KMS-11 (cell line): ENCODE results near the gene LCMT1.
A peak's percentile ranks its signal among the peaks of the same experiment; 100 is the strongest.

Source experiments
- H2AFZ ChIP-seq: fragments of 200-600 bp; sonication (generic); 2 replicates; pipeline ENCODE4 v1.6.1; 2016; ENCODE audit warnings: antibody characterized with exemption, mixed run types, low read depth
- H3K27ac ChIP-seq: fragments of 200-600 bp; sonication (generic); 2 replicates; pipeline ENCODE4 v1.6.1; 2016; ENCODE audit warnings: mild to moderate bottlenecking, mixed run types
- H3K27me3 ChIP-seq: fragments of 200-600 bp; sonication (generic); 2 replicates; pipeline ENCODE4 v1.6.1; 2017; ENCODE audit warnings: mild to moderate bottlenecking, low read depth, mixed run types, moderate library complexity; ENCODE audit not compliant: insufficient read depth
- H3K36me3 ChIP-seq: fragments of 200-600 bp; sonication (generic); 2 replicates; pipeline ENCODE4 v1.6.1; 2017; ENCODE audit warnings: mild to moderate bottlenecking, mixed run types; ENCODE audit not compliant: insufficient read depth
- H3K4me1 ChIP-seq: fragments of 200-600 bp; sonication (generic); 2 replicates; pipeline ENCODE4 v1.6.1; 2016; ENCODE audit warnings: mild to moderate bottlenecking, low read depth, mixed run types; ENCODE audit not compliant: poor library complexity, severe bottlenecking
- H3K4me2 ChIP-seq: fragments of 200-600 bp; sonication (generic); 2 replicates; pipeline ENCODE4 v1.7.0; 2016; ENCODE audit warnings: mild to moderate bottlenecking, mixed run types
- H3K4me3 ChIP-seq: fragments of 200-600 bp; sonication (generic); IDR thresholded peaks from 2 replicates; pipeline ENCODE4 v1.6.1; 2017; ENCODE audit warnings: low read depth, low read length, mixed read lengths; ENCODE audit not compliant: insufficient read depth
- H3K79me2 ChIP-seq: fragments of 200-600 bp; sonication (generic); 2 replicates; pipeline ENCODE4 v1.6.1; 2016; ENCODE audit warnings: low read depth, mixed run types; ENCODE audit not compliant: insufficient read depth
- H3K9ac ChIP-seq: fragments of 200-600 bp; sonication (generic); 2 replicates; pipeline ENCODE4 v1.6.1; 2016; ENCODE audit warnings: mild to moderate bottlenecking, mixed run types
- H4K20me1 ChIP-seq: fragments of 200-600 bp; sonication (generic); 2 replicates; pipeline ENCODE4 v1.6.1; 2016; ENCODE audit warnings: mild to moderate bottlenecking, mixed run types; ENCODE audit not compliant: insufficient read depth
- TF ChIP-seq, protein P1 (sequence below): fragments of 200-600 bp; sonication (generic); conservative IDR thresholded peaks from 2 replicates; pipeline ENCODE4 v1.6.1; 2017; ENCODE audit warnings: low read depth, mild to moderate bottlenecking, antibody characterized with exemption, low read length, moderate library complexity, mixed read lengths

Gene LCMT1

DNA sequence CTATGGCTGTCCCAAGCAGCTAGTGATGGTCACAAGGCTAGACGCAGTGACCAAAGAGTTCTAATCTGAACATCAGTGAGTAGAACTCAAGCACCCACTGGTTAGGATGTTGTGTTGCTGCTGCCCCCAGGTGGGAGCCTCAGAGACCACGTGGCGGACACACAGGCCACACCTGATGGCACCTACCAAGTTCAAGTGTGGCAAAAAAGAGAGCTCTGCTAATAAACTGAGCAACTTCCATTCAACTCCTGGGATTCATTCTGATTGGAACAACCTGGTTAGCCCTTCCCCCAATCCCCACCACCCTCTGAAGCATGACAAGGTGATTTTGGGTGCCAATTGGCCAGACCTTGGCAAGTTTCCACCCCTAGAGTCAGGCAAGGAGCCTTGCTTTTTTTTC lies 3.5 kb upstream of the LCMT1 start:
- Histone ChIP-seq H3K4me2 (no peak overlapping the region), H3K4me3 (no peak overlapping the region)

DNA sequence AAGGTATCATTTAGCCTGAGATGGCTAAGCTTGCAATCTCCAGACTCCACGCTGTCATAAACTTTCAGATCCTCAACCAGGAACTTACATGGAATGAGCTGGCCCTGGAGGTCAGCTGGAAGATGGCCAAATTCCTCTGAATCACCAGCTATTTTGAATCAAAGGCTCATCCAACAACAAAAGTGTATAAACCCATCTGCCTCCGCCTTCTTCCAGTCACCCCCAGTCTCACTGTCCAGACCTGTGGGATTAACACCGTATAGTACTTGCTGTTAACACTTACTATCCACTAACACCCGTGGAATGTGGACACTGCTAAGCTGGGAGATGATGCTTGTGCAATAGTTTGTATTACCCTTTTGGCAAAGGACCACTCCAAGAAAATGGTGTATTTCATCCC lies 1.9 kb upstream of the LCMT1 start:
- Histone ChIP-seq H3K36me3 (no peaks in the 10 kb centered on the region), H3K4me2 (no peak overlapping the region), H2AFZ (no peak overlapping the region), H3K9ac (no peak overlapping the region), H3K4me3 (no peak overlapping the region), H4K20me1 (no peaks in the 10 kb centered on the region), H3K27me3 (no peaks in the 10 kb centered on the region), H3K79me2 (0 out of 2 replicates have a peak, but pooled peaks cover 6% of the 10 kb centered on the region), H3K4me1 (peaks cover 9% of the 10 kb centered on the region), H3K27ac (no peak overlapping the region)
- TF ChIP-seq, protein P1, sequence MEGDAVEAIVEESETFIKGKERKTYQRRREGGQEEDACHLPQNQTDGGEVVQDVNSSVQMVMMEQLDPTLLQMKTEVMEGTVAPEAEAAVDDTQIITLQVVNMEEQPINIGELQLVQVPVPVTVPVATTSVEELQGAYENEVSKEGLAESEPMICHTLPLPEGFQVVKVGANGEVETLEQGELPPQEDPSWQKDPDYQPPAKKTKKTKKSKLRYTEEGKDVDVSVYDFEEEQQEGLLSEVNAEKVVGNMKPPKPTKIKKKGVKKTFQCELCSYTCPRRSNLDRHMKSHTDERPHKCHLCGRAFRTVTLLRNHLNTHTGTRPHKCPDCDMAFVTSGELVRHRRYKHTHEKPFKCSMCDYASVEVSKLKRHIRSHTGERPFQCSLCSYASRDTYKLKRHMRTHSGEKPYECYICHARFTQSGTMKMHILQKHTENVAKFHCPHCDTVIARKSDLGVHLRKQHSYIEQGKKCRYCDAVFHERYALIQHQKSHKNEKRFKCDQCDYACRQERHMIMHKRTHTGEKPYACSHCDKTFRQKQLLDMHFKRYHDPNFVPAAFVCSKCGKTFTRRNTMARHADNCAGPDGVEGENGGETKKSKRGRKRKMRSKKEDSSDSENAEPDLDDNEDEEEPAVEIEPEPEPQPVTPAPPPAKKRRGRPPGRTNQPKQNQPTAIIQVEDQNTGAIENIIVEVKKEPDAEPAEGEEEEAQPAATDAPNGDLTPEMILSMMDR = no peak

More for the DNA sequence above, 3.5 kb upstream of the LCMT1 start:
- Histone ChIP-seq H4K20me1 (no peaks in the 10 kb centered on the region), H3K9ac (no peak overlapping the region), H3K27ac (no peak overlapping the region), H3K27me3 (no peaks in the 10 kb centered on the region), H3K36me3 (no peaks in the 10 kb centered on the region), H3K79me2 (0 out of 2 replicates have a peak, but pooled peaks cover 6% of the 10 kb centered on the region), H2AFZ (no peak overlapping the region; the same call in 1 of the 2 replicates), H3K4me1 (peaks cover 9% of the 10 kb centered on the region)
- TF ChIP-seq, protein P1 = 0 out of 2 replicates have a peak, but pooled peaks have one; percentile 25

DNA sequence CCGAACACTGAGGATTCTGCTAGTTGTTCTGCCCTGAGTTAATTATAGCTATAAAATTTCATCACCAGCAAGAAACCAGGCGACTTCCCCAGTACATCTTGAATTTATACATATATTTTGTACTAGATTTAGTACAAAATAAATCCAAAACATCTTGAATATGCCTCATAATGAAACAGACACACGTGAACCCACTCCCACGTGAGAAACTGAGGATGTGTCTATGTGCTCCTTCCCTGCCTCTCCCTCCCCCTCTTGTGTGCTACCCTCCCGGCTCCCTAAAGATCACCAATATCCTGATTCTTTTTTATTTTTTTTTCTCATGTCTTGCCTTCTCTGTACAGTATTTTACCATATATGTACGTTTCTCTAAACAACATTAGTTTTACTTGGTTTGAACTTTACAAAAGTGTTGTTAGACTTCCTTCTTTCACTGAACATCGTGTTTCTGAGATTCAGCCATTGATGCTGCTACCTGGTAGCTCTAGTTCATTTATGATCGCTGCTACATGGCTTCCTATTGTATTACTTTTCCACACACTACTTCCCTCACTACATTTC lies 1.1 kb upstream of the LCMT1 start:
- Histone ChIP-seq H3K4me2 (peak overlapping the region; percentile 41), H3K79me2 (0 out of 2 replicates have a peak, but pooled peaks cover 6% of the 10 kb centered on the region), H3K4me1 (peaks cover 9% of the 10 kb centered on the region), H3K4me3 (no peak overlapping the region), H3K36me3 (no peaks in the 10 kb centered on the region), H3K27me3 (no peaks in the 10 kb centered on the region), H4K20me1 (no peaks in the 10 kb centered on the region), H3K9ac (peak overlapping the region; percentile 53; the same call in 1 of the 2 replicates), H2AFZ (peak overlapping the region; percentile 83), H3K27ac (no peak overlapping the region)
- TF ChIP-seq, protein P1 = no peak

DNA sequence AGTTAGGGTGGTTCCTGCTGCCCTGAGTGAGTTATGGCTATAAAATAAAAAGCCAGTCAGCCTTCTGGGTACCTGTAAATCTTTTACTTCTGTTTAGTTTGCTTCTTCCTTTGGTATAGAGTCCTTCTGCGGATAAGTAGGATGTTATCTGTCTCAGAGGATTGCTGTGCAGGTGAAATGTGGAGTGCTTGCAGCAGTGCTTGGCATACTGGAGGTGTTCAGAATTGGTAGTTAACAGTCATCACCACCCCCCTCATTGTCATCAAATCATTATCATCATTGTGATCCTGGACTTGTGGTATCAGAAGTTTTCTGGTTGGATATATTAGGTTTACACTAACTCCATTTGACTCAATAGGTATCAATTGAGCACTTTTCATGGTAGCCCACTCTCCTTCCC lies 2.6 kb downstream of the LCMT1 start:
- no peak overlapping the region for H3K4me2 ChIP-seq
- H3K36me3 ChIP-seq = no peaks in the 10 kb centered on the region
- H3K79me2 ChIP-seq = 0 out of 2 replicates have a peak, but pooled peaks cover 6% of the 10 kb centered on the region

More for the DNA sequence above, 2.6 kb downstream of the LCMT1 start:
- H3K9ac ChIP-seq = no peak overlapping the region
- H3K4me3 ChIP-seq = no peak overlapping the region
- peaks cover 9% of the 10 kb centered on the region for H3K4me1 ChIP-seq
- no peaks in the 10 kb centered on the region for H4K20me1 ChIP-seq
- no peak overlapping the region for H2AFZ ChIP-seq
- TF ChIP-seq, protein P1 = no peak
- H3K27me3 ChIP-seq = no peaks in the 10 kb centered on the region
- H3K27ac ChIP-seq = no peak overlapping the region
